MG63 (cell line): ENCODE results near the gene RIN3. TPM values are rescaled to one million over a fixed set of nuclear protein-coding genes. Genes with fewer than 3 reads are reported as not detected.

ENCODE experiments used
- DNase-seq: peaks from one replicate; pipeline ENCODE4 v3.0.0-alpha.2; 2020
- H3K27me3 ChIP-seq: fragments of 250-450 bp; sonication (Bioruptor Pico); 2 replicates; pipeline ENCODE4 v1.5.1; 2020; ENCODE audit warnings: mild to moderate bottlenecking, moderate library complexity
- H3K36me3 ChIP-seq: fragments of 250-450 bp; sonication (Bioruptor Pico); 2 replicates; pipeline ENCODE4 v1.5.1; 2020; ENCODE audit warnings: mild to moderate bottlenecking, moderate library complexity
- H3K4me3 ChIP-seq: fragments of 250-450 bp; sonication (Bioruptor Pico); 2 replicates; pipeline ENCODE4 v1.5.1; 2020; ENCODE audit warnings: mild to moderate bottlenecking, moderate library complexity
- H3K9me3 ChIP-seq: fragments of 250-450 bp; sonication (Bioruptor Pico); 2 replicates; pipeline ENCODE4 v1.5.1; 2020; ENCODE audit warnings: mild to moderate bottlenecking, moderate library complexity
- total RNA-seq: library from RNA; depleted of rRNA; stranded (reverse); fragments of >200 nt; shearing (Covaris generic); gene quantifications from 2 replicates; pipeline ENCODE4 v1.2.3, GENCODE V29; 2014; ENCODE audit warnings: low replicate concordance

RIN3 gene
- total RNA-seq, 1 experiment from 2014 or later: 1.4 TPM

DNA sequence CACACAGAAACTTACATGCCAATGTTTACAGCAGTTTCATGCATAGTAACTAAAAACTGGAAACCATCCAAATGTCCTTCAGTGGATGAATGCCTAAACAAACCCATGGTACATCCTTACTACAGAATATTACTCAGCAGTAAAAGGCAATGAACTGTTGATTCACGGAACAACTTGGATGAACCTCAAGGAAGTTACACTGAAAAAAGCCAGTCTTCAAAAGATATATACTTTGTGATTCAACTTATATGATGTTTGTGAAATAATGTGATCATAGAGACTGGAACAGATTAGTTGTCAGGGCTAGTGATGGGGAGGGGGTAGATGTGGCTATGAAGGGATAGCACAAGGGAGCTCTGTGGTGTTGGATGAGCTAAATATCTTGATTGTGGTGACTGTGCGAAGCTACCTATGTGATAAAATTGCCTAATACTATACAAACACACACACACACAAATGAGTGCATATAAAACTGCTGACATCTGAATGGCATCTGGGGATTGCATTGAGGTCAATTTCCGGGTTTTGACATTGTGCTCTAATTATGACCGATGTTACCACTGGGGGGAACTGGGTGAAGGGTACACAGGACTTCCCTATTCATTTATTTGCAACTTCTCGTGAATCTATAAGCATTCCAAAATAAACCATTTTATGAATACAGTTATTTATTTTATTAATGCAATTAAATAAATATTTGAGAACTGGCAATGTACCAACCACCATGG is 94.3 kb downstream of the RIN3 start:
- Histone ChIP-seq H3K4me3 (no peak overlapping the region), H3K27me3 (no peaks in the 10 kb centered on the region), H3K36me3 (no peaks in the 10 kb centered on the region), H3K9me3 (peaks cover 9% of the 10 kb centered on the region; the same call in 1 of the 2 replicates)
- DNase-seq: no peak

DNA sequence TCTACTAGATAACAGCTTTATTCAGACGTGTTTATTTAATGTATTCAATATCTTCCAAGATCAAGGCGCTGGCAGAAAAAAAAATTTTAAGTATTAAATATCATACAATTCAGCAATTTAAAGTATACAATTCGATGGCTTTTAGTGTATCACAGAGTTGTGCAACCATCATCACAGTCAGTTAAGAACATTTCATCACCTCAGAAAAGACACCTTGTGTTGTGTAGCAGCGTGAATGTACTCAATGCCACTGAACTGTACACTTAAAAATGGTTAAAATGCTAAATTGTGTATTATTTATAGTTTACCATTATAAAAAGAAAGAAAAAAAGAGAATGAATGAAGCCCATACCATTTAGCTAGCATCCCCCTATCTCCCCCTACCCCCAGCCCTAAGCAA is 96.4 kb downstream of the RIN3 start:
- no peak for DNase-seq
- no peaks in the 10 kb centered on the region for H3K27me3 ChIP-seq

GRCh38 chr14:92610849-92611271 is 97.3 kb downstream of the RIN3 start:
- Histone ChIP-seq H3K9me3 (peaks cover 9% of the 10 kb centered on the region; the same call in 1 of the 2 replicates), H3K4me3 (no peak overlapping the region), H3K36me3 (no peaks in the 10 kb centered on the region), H3K27me3 (no peaks in the 10 kb centered on the region)
- DNase-seq: peak; percentile 26

More for the DNA sequence above, 96.4 kb downstream of the RIN3 start:
- no peak overlapping the region for H3K4me3 ChIP-seq
- H3K36me3 ChIP-seq: no peaks in the 10 kb centered on the region
- peaks cover 9% of the 10 kb centered on the region; the same call in 1 of the 2 replicates for H3K9me3 ChIP-seq

GRCh38 chr14:92613008-92613658 is 99.6 kb downstream of the RIN3 start:
- peak; percentile 29 for DNase-seq
- H3K36me3 ChIP-seq: no peaks in the 10 kb centered on the region
- H3K4me3 ChIP-seq: no peak overlapping the region
- H3K27me3 ChIP-seq: no peaks in the 10 kb centered on the region
- no peaks in the 10 kb centered on the region for H3K9me3 ChIP-seq

- Histone ChIP-seq H3K9me3 (no peaks in the 10 kb centered on the region), H3K4me3 (no peak overlapping the region), H3K27me3 (no peaks in the 10 kb centered on the region), H3K36me3 (no peaks in the 10 kb centered on the region)
- no peak for DNase-seq
These were observed 100.2 kb downstream of the RIN3 start for GRCh38 chr14:92613681-92614260.

GRCh38 chr14:92615451-92615850 is 101.9 kb downstream of the RIN3 start:
- Histone ChIP-seq H3K4me3 (no peak overlapping the region), H3K27me3 (no peaks in the 10 kb centered on the region), H3K9me3 (no peaks in the 10 kb centered on the region), H3K36me3 (no peaks in the 10 kb centered on the region)
- no peak for DNase-seq

GRCh38 chr14:92616178-92616577 is 102.6 kb downstream of the RIN3 start:
- H3K9me3 ChIP-seq: no peaks in the 10 kb centered on the region
- H3K36me3 ChIP-seq: no peaks in the 10 kb centered on the region

DNA sequence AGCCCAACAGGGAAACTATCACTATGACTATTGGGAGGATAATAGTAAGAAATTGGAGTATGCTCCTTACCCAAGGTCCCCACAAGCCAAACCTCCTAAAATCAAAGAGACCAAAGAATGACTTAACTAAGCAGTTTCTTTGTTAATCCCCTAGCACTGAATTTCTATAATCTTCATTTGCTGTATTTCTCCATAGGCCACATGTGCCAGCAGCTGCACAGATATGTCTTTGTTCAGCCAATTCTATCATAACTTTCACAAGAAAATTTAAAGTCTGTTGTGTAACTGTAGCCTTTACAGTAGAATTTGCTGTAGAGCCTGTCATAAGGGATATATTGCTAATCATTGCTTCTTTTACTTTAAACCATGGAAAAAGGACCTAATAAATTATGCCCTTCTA is 104.0 kb downstream of the RIN3 start:
- peaks cover 5% of the 10 kb centered on the region; the same call in 1 of the 2 replicates for H3K36me3 ChIP-seq
- no peaks in the 10 kb centered on the region for H3K27me3 ChIP-seq
- no peak for DNase-seq
- H3K9me3 ChIP-seq: peaks cover 4% of the 10 kb centered on the region
- H3K4me3 ChIP-seq: no peak overlapping the region

More at GRCh38 chr14:92616178-92616577, 102.6 kb downstream of the RIN3 start:
- no peak for DNase-seq
- Histone ChIP-seq H3K4me3 (no peak overlapping the region), H3K27me3 (no peaks in the 10 kb centered on the region)

GRCh38 chr14:92619671-92620456 is 106.3 kb downstream of the RIN3 start:
- DNase-seq: peak; percentile 40
- H3K36me3 ChIP-seq: peaks cover 5% of the 10 kb centered on the region; the same call in 1 of the 2 replicates
- no peaks in the 10 kb centered on the region for H3K27me3 ChIP-seq
- H3K9me3 ChIP-seq: peaks cover 4% of the 10 kb centered on the region
- H3K4me3 ChIP-seq: no peak overlapping the region

- DNase-seq: no peak
These were observed 108.7 kb downstream of the RIN3 start for GRCh38 chr14:92622311-92622710.

GRCh38 chr14:92624764-92625163 is 111.2 kb downstream of the RIN3 start:
- Histone ChIP-seq H3K27me3 (no peaks in the 10 kb centered on the region), H3K36me3 (peaks cover 10% of the 10 kb centered on the region), H3K9me3 (peaks cover 6% of the 10 kb centered on the region), H3K4me3 (no peak overlapping the region)
- no peak for DNase-seq

More at GRCh38 chr14:92622311-92622710, 108.7 kb downstream of the RIN3 start:
- no peak overlapping the region for H3K4me3 ChIP-seq
- H3K27me3 ChIP-seq: no peaks in the 10 kb centered on the region
- peaks cover 6% of the 10 kb centered on the region for H3K9me3 ChIP-seq
- peaks cover 7% of the 10 kb centered on the region for H3K36me3 ChIP-seq

DNA sequence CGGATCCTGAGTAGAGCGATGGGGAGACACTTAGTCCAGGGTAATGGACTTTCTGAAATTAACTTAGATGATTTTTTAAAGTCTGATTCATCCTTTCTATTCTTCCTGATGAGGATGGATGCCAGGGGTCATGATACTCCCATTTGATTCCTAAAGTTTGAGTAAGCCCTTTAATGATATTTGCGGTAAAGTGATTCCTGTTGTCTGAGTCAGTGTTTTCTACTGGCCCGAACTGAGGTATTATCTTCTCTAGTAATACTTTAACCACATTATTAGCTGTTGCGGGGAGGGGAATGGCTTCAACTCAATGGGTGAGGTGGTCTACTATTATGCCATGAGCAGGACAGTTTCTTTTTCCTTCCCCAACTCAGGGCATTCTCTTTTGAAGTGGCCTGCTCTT is 111.6 kb downstream of the RIN3 start:
- H3K4me3 ChIP-seq: no peak overlapping the region
- peaks cover 6% of the 10 kb centered on the region for H3K9me3 ChIP-seq
- peak; percentile 59 for DNase-seq
- H3K36me3 ChIP-seq: peaks cover 10% of the 10 kb centered on the region
- H3K27me3 ChIP-seq: no peaks in the 10 kb centered on the region

DNA sequence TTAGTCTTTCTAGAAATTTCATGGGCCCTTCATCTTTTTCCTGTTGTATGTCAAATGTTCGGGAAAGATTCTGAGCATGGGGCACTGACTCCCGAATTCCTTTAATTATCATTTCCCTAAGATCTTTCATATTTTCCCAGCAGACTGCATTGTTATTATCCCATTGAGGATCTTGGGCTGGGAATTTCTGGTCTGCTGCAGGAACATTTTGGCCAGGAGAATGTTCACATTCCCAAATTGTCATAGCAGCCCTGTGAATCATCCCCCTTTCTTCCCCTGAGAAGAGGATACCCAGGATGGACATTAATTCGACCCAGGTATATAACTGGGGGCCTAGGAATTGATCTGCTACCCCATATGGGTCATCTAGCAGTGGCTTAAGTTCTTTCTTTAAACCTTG is 112.5 kb downstream of the RIN3 start:
- DNase-seq: no peak

DNA sequence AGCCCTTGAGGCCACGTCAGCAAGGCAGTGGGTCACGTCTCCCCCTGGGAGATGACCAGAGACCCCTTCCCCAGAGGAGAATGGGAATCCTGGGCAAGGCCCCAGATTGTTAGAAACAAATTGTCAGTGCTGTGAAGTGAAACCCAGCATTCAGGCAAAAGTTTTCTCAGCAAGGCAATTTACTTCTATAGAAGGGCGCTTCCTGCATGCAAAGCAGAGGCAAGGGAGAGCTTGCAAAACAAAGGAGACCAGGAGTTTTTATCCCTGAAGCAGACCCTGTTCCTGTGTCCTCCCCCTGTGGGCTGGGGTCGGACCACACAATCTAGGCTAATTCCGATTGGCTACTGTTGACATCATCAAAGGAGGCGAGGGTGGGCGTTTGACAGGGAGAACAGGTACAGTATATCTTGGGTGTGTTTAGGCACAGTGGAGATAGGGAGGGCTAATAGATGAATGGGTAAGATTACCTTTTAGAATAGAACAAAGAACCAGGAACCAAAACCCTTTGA is 114.2 kb downstream of the RIN3 start:
- Histone ChIP-seq H3K9me3 (0 out of 2 replicates have a peak, but pooled peaks cover 3% of the 10 kb centered on the region), H3K4me3 (no peak overlapping the region), H3K36me3 (peaks cover 5% of the 10 kb centered on the region; the same call in 1 of the 2 replicates), H3K27me3 (no peaks in the 10 kb centered on the region)
- DNase-seq: no peak

More for the DNA sequence above, 112.5 kb downstream of the RIN3 start:
- peaks cover 10% of the 10 kb centered on the region for H3K36me3 ChIP-seq
- peaks cover 6% of the 10 kb centered on the region for H3K9me3 ChIP-seq
- H3K4me3 ChIP-seq: no peak overlapping the region
- H3K27me3 ChIP-seq: no peaks in the 10 kb centered on the region

DNA sequence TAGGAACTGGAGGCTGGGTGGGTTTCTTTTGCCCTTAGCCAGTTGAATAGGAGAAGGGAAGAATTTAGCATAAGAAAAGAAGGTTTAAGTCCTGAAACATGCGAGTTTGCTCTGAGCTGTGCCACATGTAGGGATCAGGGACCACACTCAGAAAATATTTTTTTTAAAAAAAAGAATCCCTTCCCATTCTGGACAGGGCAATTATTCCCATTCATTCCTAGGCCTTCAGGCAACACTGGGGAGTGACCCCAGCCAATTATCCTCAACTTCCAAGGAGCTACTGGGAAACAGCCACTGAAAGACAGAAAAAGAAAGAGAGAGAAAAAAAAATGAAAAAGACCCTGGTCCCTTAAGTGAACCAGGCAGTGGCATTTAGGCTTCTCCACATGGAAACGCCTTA is 115.1 kb downstream of the RIN3 start:
- Histone ChIP-seq H3K4me3 (no peak overlapping the region), H3K9me3 (0 out of 2 replicates have a peak, but pooled peaks cover 3% of the 10 kb centered on the region), H3K36me3 (peaks cover 5% of the 10 kb centered on the region; the same call in 1 of the 2 replicates), H3K27me3 (no peaks in the 10 kb centered on the region)
- DNase-seq: no peak

DNA sequence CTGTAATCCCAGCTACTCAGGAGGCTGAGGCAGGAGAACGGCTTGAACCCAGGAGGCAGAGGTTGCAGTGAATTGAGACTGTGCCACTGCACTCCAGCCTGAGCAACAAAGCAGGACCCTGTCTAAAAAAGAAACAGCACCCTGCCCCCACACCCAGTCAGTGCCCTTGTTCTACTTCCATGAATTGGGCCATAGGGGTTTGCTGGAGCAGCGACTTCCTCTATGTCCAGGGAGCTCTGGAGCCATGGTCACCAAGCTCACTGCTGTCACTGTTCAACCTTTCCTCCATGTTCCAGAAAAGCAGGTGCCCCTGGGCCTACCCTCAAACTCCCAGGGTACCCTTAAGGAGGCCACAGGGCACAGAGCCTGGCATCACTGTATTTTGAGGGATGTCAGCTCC is 116.8 kb downstream of the RIN3 start:
- no peak for DNase-seq
- Histone ChIP-seq H3K36me3 (peaks cover 5% of the 10 kb centered on the region; the same call in 1 of the 2 replicates), H3K27me3 (no peaks in the 10 kb centered on the region)

More for the DNA sequence above, 116.8 kb downstream of the RIN3 start:
- 0 out of 2 replicates have a peak, but pooled peaks cover 3% of the 10 kb centered on the region for H3K9me3 ChIP-seq
- no peak overlapping the region for H3K4me3 ChIP-seq
